Neutrophil (primary cell): ENCODE results near the gene ARHGAP8.

Experiments
- H3K27ac ChIP-seq: fragments of 200-600 bp; sonication (generic); 2 replicates; pipeline ENCODE4 v1.5.1; 2016; ENCODE audit warnings: mild to moderate bottlenecking, moderate library complexity
- H3K27me3 ChIP-seq: fragments of 200-600 bp; sonication (generic); 2 replicates; pipeline ENCODE4 v1.6.0; 2016; ENCODE audit warnings: mild to moderate bottlenecking
- H3K36me3 ChIP-seq: fragments of 200-600 bp; sonication (generic); 2 replicates; pipeline ENCODE4 v1.5.1; 2017
- H3K4me1 ChIP-seq, 2 experiments: fragments of 200-600 bp in 1 of 2; sonication (generic) in 1 of 2; 1 replicate in 1 of 2; 2 replicates in 1 of 2; pipeline versions ENCODE4 v1.5.1 to v1.6.1; 2013 to 2016; ENCODE audit warnings: low read depth in 1 of 2, low read length in 1 of 2, mild to moderate bottlenecking in 1 of 2, moderate library complexity in 1 of 2; ENCODE audit not compliant: control insufficient read depth in 1 of 2, insufficient read depth in 1 of 2
- H3K4me3 ChIP-seq, 2 experiments: fragments of 200-600 bp in 1 of 2; sonication (generic) in 1 of 2; 1 replicate in 1 of 2; 2 replicates in 1 of 2; pipeline ENCODE4 v1.5.1; 2013 to 2016; ENCODE audit warnings: low read depth in 1 of 2, low read length in 1 of 2, mild to moderate bottlenecking in 1 of 2, moderate library complexity in 1 of 2
- H3K9me3 ChIP-seq: fragments of 200-600 bp; sonication (generic); 2 replicates; pipeline ENCODE4 v1.5.1; 2016
- TF ChIP-seq, protein P1 (sequence below): fragments of 200-600 bp; sonication (generic); IDR thresholded peaks from 2 replicates; pipeline ENCODE4 v1.5.1; 2016; ENCODE audit warnings: antibody characterized with exemption

Gene ARHGAP8

DNA sequence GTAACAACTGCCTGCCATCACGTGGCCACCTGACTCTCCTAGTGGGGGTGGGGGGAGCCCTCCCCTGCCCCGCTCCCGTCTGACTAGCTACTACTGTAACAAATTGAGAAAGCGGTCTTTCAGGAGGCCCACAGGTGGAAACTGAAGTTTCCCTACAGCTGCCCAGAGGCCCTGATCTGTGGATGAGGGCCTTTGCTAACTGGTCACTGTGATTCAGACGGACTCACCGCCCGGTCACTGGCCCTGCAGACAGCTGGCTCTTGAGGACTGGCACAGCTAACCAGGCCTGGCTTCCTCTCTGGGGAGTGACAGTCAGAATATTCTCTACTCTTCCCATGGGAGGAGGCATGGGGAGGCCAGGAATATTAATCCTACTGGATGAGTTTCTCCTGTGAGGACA, 116.8 kb downstream of the ARHGAP8 start:
- Histone ChIP-seq H3K9me3 (peaks cover 4% of the 10 kb centered on the region), H3K4me1 (no peaks in the 10 kb centered on the region), H3K36me3 (no peaks in the 10 kb centered on the region), H3K27ac (no peak overlapping the region), H3K4me3 (no peak overlapping the region), H3K27me3 (no peaks in the 10 kb centered on the region)
- TF ChIP-seq, protein P1, sequence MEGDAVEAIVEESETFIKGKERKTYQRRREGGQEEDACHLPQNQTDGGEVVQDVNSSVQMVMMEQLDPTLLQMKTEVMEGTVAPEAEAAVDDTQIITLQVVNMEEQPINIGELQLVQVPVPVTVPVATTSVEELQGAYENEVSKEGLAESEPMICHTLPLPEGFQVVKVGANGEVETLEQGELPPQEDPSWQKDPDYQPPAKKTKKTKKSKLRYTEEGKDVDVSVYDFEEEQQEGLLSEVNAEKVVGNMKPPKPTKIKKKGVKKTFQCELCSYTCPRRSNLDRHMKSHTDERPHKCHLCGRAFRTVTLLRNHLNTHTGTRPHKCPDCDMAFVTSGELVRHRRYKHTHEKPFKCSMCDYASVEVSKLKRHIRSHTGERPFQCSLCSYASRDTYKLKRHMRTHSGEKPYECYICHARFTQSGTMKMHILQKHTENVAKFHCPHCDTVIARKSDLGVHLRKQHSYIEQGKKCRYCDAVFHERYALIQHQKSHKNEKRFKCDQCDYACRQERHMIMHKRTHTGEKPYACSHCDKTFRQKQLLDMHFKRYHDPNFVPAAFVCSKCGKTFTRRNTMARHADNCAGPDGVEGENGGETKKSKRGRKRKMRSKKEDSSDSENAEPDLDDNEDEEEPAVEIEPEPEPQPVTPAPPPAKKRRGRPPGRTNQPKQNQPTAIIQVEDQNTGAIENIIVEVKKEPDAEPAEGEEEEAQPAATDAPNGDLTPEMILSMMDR = no peak

DNA sequence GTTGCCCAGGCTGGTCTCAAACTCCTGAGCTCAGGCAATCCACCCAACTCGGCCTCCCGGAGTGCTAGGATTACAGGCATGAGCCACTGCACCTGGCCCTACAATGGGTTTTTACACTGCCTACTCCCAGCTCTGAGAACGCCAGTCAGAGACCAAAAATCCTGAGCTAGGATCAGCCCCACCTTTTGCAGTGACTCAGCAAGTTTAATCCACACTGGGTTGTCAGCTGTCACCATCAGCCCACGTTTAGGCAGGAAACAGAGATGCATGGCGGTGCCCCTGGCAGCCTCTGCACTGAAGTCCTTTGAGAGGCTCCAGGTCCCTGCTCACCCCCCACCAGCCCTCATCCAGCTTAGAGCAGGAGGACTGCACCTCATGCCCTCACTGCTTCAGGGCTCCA, 117.6 kb downstream of the ARHGAP8 start:
- Histone ChIP-seq H3K27ac (no peak overlapping the region), H3K4me3 (no peak overlapping the region), H3K4me1 (no peaks in the 10 kb centered on the region), H3K27me3 (no peaks in the 10 kb centered on the region), H3K9me3 (peaks cover 4% of the 10 kb centered on the region), H3K36me3 (no peaks in the 10 kb centered on the region)
- TF ChIP-seq, protein P1 = no peak

DNA sequence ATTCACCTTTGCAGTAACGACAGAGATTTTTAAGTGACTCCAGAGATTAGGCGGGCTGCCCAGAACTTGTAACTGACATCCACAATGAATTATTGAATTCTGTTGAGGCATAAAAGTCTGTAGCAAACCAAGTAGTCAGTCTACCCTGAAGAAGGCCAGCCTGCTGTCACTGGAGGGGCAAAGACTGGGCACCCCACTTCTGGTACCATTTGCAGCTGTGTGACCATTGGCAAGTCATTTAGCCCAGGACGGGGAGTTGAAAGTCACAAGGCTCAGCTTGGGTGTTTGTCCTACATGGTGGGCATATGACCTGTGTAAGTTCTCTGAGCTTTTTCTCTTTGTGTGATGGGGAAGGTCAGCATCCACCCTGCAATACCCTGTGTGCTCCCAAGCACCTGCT, 119.4 kb downstream of the ARHGAP8 start:
- peaks cover 4% of the 10 kb centered on the region for H3K9me3 ChIP-seq
- no peaks in the 10 kb centered on the region for H3K36me3 ChIP-seq
- H3K27ac ChIP-seq = no peak overlapping the region
- no peaks in the 10 kb centered on the region for H3K27me3 ChIP-seq
- no peak overlapping the region for H3K4me3 ChIP-seq
- no peaks in the 10 kb centered on the region for H3K4me1 ChIP-seq
- TF ChIP-seq, protein P1 = no peak

DNA sequence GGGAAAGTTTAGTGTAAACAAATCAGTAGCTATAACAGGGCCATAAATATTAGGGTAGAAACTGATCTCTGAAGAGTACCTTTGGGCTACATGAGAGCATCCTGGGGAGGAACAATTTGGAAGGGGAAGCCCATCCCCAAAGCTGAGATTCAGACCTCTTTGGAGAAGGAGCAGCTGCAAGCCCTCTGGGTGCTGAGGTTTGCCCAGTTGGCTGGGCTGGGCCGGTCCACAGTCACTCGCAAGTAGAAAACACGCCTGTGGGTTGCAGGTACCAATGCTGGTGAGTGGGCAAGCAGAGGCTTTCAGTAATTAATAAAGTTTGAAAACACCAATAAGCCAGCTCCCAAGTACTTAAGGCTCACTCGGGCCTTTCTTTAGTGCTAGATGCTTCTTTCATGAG, 124.5 kb downstream of the ARHGAP8 start:
- Histone ChIP-seq H3K4me3 (no peak overlapping the region), H3K9me3 (peaks cover 2% of the 10 kb centered on the region), H3K4me1 (no peaks in the 10 kb centered on the region), H3K27ac (no peak overlapping the region), H3K27me3 (no peaks in the 10 kb centered on the region), H3K36me3 (no peaks in the 10 kb centered on the region)
- TF ChIP-seq, protein P1 = no peak

DNA sequence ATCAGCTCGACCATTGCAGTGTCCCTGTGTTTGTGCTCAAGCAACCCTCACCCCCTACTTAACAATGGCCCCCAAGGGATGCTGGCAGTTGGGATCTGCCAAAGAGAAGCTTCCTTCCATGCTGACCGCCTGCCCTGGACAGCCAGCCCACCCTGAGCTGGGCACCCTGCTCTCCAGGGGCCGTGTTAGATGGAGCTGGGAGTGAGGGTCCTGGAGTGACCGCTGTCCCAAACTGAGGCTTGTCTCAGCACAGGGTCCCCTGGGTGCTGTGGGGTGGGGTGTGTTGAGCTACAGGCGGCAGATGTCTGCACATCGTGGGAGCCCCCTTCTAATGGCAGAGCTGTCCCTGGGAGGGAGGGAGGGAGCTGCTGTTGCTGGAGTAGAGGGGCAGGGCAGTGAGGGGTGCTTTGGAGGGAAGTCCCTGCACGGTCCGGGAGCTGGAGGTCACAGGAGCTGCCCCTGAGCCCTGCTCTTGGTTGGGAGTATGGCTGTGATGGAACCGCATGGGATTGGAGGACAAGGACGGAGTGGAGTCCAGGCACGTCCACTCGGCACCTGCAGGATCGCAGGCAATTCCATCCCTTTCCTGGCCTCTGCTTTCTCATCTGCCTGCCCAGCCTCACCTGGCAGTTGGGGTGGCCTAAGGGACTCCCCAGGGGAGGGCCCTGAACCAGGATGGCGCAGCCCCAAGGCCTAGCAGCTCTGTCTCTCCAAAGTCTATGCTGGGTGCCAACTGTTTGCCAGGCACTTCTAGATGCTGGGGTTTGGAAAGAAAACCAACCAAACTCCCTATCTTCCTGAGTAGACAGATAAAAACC, 126.3 kb downstream of the ARHGAP8 start:
- Histone ChIP-seq H3K4me3 (no peak overlapping the region), H3K36me3 (no peaks in the 10 kb centered on the region), H3K27ac (no peak overlapping the region), H3K9me3 (no peaks in the 10 kb centered on the region), H3K4me1 (no peaks in the 10 kb centered on the region), H3K27me3 (no peaks in the 10 kb centered on the region)
- TF ChIP-seq, protein P1 = no peak
